K562 (cell line): ENCODE results near the gene IRAG1. TPM values are rescaled to one million over a fixed set of nuclear protein-coding genes. Genes with fewer than 3 reads are reported as not detected.

Source experiments
- CC2D1A ChIP-seq: fragments of 450-650 bp; IDR thresholded peaks from 2 replicates; pipeline ENCODE4 v1.6.1; 2017; ENCODE audit warnings: mild to moderate bottlenecking
- CTBP1 ChIP-seq: fragments of 450-650 bp; IDR thresholded peaks from 2 replicates; pipeline ENCODE4 v1.6.1; 2016; ENCODE audit warnings: borderline replicate concordance
- ETV5 ChIP-seq: sonication (generic); formaldehyde crosslinking; IDR thresholded peaks from 2 replicates; pipeline ENCODE4 v1.4.0; 2020; ENCODE audit warnings: low read depth, mild to moderate bottlenecking, missing genetic modification reagents
- MAFF ChIP-seq: IDR thresholded peaks from 2 replicates; pipeline ENCODE4 v1.6.1; 2012; ENCODE audit warnings: low read length, improper control_type of control experiment
- PRMT5 ChIP-seq: sonication (generic); formaldehyde crosslinking; IDR thresholded peaks from 2 replicates; pipeline ENCODE4 v1.5.0; 2020; ENCODE audit warnings: missing genetic modification reagents
- RBM15 ChIP-seq: fragments of 200-400 bp; formaldehyde crosslinking; IDR thresholded peaks from 2 replicates; pipeline ENCODE4 v1.6.1; 2018; ENCODE audit warnings: mild to moderate bottlenecking, low read length, moderate library complexity; ENCODE audit not compliant: insufficient read depth
- ZNF316 ChIP-seq: fragments of 450-650 bp; IDR thresholded peaks from 2 replicates; pipeline ENCODE4 v1.6.1; 2016
- ZNF592 ChIP-seq: fragments of 450-650 bp; IDR thresholded peaks from 2 replicates; pipeline ENCODE4 v1.6.1; 2017; ENCODE audit warnings: antibody characterized with exemption, mild to moderate bottlenecking
- polyA plus RNA-seq, 8 experiments: library from polyadenylated mRNA; depleted of rRNA in 4 of 8; stranded (reverse) in 5 of 8; unstranded in 3 of 8; fragments of >200 nt; fragmentation: Nextera tagmentation in 2 of 8; fragmentation: Illumina TruSeq in 1 of 8; extraction: Ambion mirVana in 2 of 8; extraction: Trizol in 1 of 8; gene quantifications; 2 replicates each; pipeline versions ENCODE4 v1.2.1 to v1.2.3, GENCODE V29; 2011 to 2014; ENCODE audit warnings: inconsistent platforms in 1 of 8, missing spikeins in 1 of 8
- total RNA-seq, 7 experiments: library from RNA; depleted of rRNA in 6 of 7; stranded (reverse); fragments of >200 nt in 6 of 7; fragmentation: Illumina TruSeq in 2 of 7; extraction: Trizol in 2 of 7; gene quantifications; 2 replicates each; pipeline versions ENCODE4 v1.2.1 to v1.2.3, GENCODE V29; 2011 to 2021; ENCODE audit warnings: low replicate concordance in 1 of 7
- TF ChIP-seq, protein P1 (sequence below): sonication (generic); IDR thresholded peaks from 2 replicates; pipeline ENCODE4 v1.6.1; 2016
- TF ChIP-seq, protein P2 (sequence below): fragments of 450-650 bp; conservative IDR thresholded peaks from 2 replicates; pipeline ENCODE4 v1.6.1; 2016; ENCODE audit warnings: missing genetic modification characterization, low read depth, mild to moderate bottlenecking, missing compliant biosample characterization, moderate library complexity

Gene IRAG1
- total and polyA plus RNA-seq, 9 of the 15 experiments (the other 6 are each of a cell fraction or from before 2014, with no cell fraction given): 0.01 to 0.22 (median 0.09) TPM; not detected in 1

- TF ChIP-seq, protein P1, sequence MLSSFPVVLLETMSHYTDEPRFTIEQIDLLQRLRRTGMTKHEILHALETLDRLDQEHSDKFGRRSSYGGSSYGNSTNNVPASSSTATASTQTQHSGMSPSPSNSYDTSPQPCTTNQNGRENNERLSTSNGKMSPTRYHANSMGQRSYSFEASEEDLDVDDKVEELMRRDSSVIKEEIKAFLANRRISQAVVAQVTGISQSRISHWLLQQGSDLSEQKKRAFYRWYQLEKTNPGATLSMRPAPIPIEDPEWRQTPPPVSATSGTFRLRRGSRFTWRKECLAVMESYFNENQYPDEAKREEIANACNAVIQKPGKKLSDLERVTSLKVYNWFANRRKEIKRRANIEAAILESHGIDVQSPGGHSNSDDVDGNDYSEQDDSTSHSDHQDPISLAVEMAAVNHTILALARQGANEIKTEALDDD: peak; percentile 94
- TF ChIP-seq CC2D1A: no peak
- TF ChIP-seq PRMT5 (CRISPR knock-in tag): no peak
- TF ChIP-seq ZNF592: peak; percentile 65
- peak; percentile 77 for TF ChIP-seq MAFF
- TF ChIP-seq ZNF316: peak; percentile 90
- TF ChIP-seq, protein P2, sequence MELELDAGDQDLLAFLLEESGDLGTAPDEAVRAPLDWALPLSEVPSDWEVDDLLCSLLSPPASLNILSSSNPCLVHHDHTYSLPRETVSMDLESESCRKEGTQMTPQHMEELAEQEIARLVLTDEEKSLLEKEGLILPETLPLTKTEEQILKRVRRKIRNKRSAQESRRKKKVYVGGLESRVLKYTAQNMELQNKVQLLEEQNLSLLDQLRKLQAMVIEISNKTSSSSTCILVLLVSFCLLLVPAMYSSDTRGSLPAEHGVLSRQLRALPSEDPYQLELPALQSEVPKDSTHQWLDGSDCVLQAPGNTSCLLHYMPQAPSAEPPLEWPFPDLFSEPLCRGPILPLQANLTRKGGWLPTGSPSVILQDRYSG (tag): 0 out of 2 replicates have a peak, but pooled peaks have one; percentile 51
- TF ChIP-seq RBM15: no peak
- TF ChIP-seq CTBP1: no peak
- no peak for TF ChIP-seq ETV5
Measured at GRCh38 chr11:10666556-10667520, 26.7 kb downstream of the IRAG1 start (continued).
